Measurements from ENCODE around the gene CRISPLD2.

The CRISPLD2 gene

GRCh38 chr16:84875846-84876245 lies 56.1 kb downstream of the CRISPLD2 start:
- H3K4me3 Mint-ChIP-seq = no peak overlapping the region
- ATAC-seq (replicated peaks) (no peak), DNase-seq (no peak)
- H3K27ac Mint-ChIP-seq = no peak overlapping the region
- peaks cover 0 to 5% of the 10 kb centered on the region in 2 donors for H3K27me3 Mint-ChIP-seq
- peaks cover 0 to 2% of the 10 kb centered on the region in 2 donors for H3K9me3 Mint-ChIP-seq
- H3K36me3 Mint-ChIP-seq = no peaks in the 10 kb centered on the region
- no peaks in the 10 kb centered on the region for H3K4me1 Mint-ChIP-seq

- H3K4me3 Mint-ChIP-seq = no peak overlapping the region
- no peaks in the 10 kb centered on the region for H3K36me3 Mint-ChIP-seq
- H3K9me3 Mint-ChIP-seq = peaks cover 0 to 2% of the 10 kb centered on the region in 2 donors
- DNase-seq (no peak), ATAC-seq (replicated peaks) (no peak)
- H3K27ac Mint-ChIP-seq = no peak overlapping the region
- H3K4me1 Mint-ChIP-seq = no peaks in the 10 kb centered on the region
- peaks cover 0 to 5% of the 10 kb centered on the region in 2 donors for H3K27me3 Mint-ChIP-seq
These were observed 57.3 kb downstream of the CRISPLD2 start for GRCh38 chr16:84876873-84877606.

- DNase-seq = no peak
These were observed 59.0 kb downstream of the CRISPLD2 start for GRCh38 chr16:84878770-84879169.

GRCh38 chr16:84879569-84880487 lies 60.0 kb downstream of the CRISPLD2 start:
- Mint-ChIP-seq H3K27ac (peak overlapping the region; percentile 59), H3K27me3 (peaks cover 13 to 16% of the 10 kb centered on the region in 2 donors), H3K4me1 (peaks cover 0 to 7% of the 10 kb centered on the region in 2 donors), H3K4me3 (no peak overlapping the region), H3K9me3 (no peaks in the 10 kb centered on the region), H3K36me3 (no peaks in the 10 kb centered on the region)
- ATAC-seq (replicated peaks) (no peak), DNase-seq (no peak)

More at GRCh38 chr16:84878770-84879169, 59.0 kb downstream of the CRISPLD2 start:
- Mint-ChIP-seq H3K4me1 (no peaks in the 10 kb centered on the region), H3K27me3 (peaks cover 5 to 14% of the 10 kb centered on the region in 2 donors), H3K36me3 (no peaks in the 10 kb centered on the region), H3K27ac (no peak overlapping the region), H3K9me3 (peaks cover 0 to 2% of the 10 kb centered on the region in 2 donors), H3K4me3 (no peak overlapping the region)
- no peak for ATAC-seq (replicated peaks)

GRCh38 chr16:84881702-84882521 lies 62.1 kb downstream of the CRISPLD2 start:
- H3K36me3 Mint-ChIP-seq = no peaks in the 10 kb centered on the region
- H3K9me3 Mint-ChIP-seq = no peaks in the 10 kb centered on the region
- no peak overlapping the region for H3K27ac Mint-ChIP-seq
- DNase-seq = no peak
- H3K4me3 Mint-ChIP-seq = no peak overlapping the region
- ATAC-seq (replicated peaks) = no peak
- H3K4me1 Mint-ChIP-seq = peaks cover 2 to 15% of the 10 kb centered on the region in 2 donors
- H3K27me3 Mint-ChIP-seq = peaks cover 24 to 28% of the 10 kb centered on the region in 2 donors

GRCh38 chr16:84883301-84883700 lies 63.5 kb downstream of the CRISPLD2 start:
- H3K9me3 Mint-ChIP-seq = no peaks in the 10 kb centered on the region

GRCh38 chr16:84884246-84884595 lies 64.4 kb downstream of the CRISPLD2 start:
- no peak overlapping the region for H3K27ac Mint-ChIP-seq
- peaks cover 2 to 15% of the 10 kb centered on the region in 2 donors for H3K4me1 Mint-ChIP-seq
- DNase-seq (no peak), ATAC-seq (replicated peaks) (no peak)
- no peak overlapping the region for H3K4me3 Mint-ChIP-seq
- no peaks in the 10 kb centered on the region for H3K36me3 Mint-ChIP-seq
- H3K9me3 Mint-ChIP-seq = no peaks in the 10 kb centered on the region
- H3K27me3 Mint-ChIP-seq = peaks cover 32 to 42% of the 10 kb centered on the region in 2 donors

More at GRCh38 chr16:84883301-84883700, 63.5 kb downstream of the CRISPLD2 start:
- Mint-ChIP-seq H3K27ac (no peak overlapping the region), H3K4me3 (no peak overlapping the region), H3K4me1 (peaks cover 2 to 15% of the 10 kb centered on the region in 2 donors), H3K27me3 (peaks cover 25 to 33% of the 10 kb centered on the region in 2 donors), H3K36me3 (no peaks in the 10 kb centered on the region)
- ATAC-seq (replicated peaks) = no peak
- DNase-seq = no peak

- Mint-ChIP-seq H3K4me1 (peaks cover 2 to 15% of the 10 kb centered on the region in 2 donors), H3K27ac (no peak overlapping the region), H3K36me3 (no peaks in the 10 kb centered on the region), H3K27me3 (peaks cover 29 to 43% of the 10 kb centered on the region in 2 donors), H3K9me3 (no peaks in the 10 kb centered on the region), H3K4me3 (no peak overlapping the region)
- DNase-seq (no peak), ATAC-seq (replicated peaks) (peak; percentile 19 to 45)
These were observed 65.0 kb downstream of the CRISPLD2 start for GRCh38 chr16:84884596-84885341.

- no peaks in the 10 kb centered on the region for H3K36me3 Mint-ChIP-seq
These were observed 65.6 kb downstream of the CRISPLD2 start for GRCh38 chr16:84885342-84885910.

GRCh38 chr16:84886497-84887090 lies 66.8 kb downstream of the CRISPLD2 start:
- H3K27ac Mint-ChIP-seq = no peak overlapping the region
- no peak overlapping the region for H3K4me3 Mint-ChIP-seq
- no peaks in the 10 kb centered on the region for H3K36me3 Mint-ChIP-seq
- H3K27me3 Mint-ChIP-seq = peaks cover 27 to 43% of the 10 kb centered on the region in 2 donors
- ATAC-seq (replicated peaks) = no peak
- DNase-seq = no peak
- peaks cover 2 to 15% of the 10 kb centered on the region in 2 donors for H3K4me1 Mint-ChIP-seq
- no peaks in the 10 kb centered on the region for H3K9me3 Mint-ChIP-seq

More at GRCh38 chr16:84885342-84885910, 65.6 kb downstream of the CRISPLD2 start:
- ATAC-seq (replicated peaks) (no peak), DNase-seq (no peak)
- peaks cover 2 to 15% of the 10 kb centered on the region in 2 donors for H3K4me1 Mint-ChIP-seq
- H3K4me3 Mint-ChIP-seq = no peak overlapping the region
- no peaks in the 10 kb centered on the region for H3K9me3 Mint-ChIP-seq
- H3K27me3 Mint-ChIP-seq = peaks cover 27 to 43% of the 10 kb centered on the region in 2 donors
- no peak overlapping the region for H3K27ac Mint-ChIP-seq

- Mint-ChIP-seq H3K36me3 (no peaks in the 10 kb centered on the region), H3K27me3 (peaks cover 27 to 46% of the 10 kb centered on the region in 2 donors), H3K4me3 (no peak overlapping the region), H3K27ac (no peak overlapping the region), H3K4me1 (peaks cover 2 to 15% of the 10 kb centered on the region in 2 donors), H3K9me3 (no peaks in the 10 kb centered on the region)
- no peak for DNase-seq
- no peak for ATAC-seq (replicated peaks)
These were observed 67.4 kb downstream of the CRISPLD2 start for GRCh38 chr16:84887207-84887606.

- no peak overlapping the region for H3K4me3 Mint-ChIP-seq
- peaks cover 25 to 52% of the 10 kb centered on the region in 2 donors for H3K27me3 Mint-ChIP-seq
- DNase-seq (no peak), ATAC-seq (replicated peaks) (no peak)
- no peaks in the 10 kb centered on the region for H3K9me3 Mint-ChIP-seq
- H3K27ac Mint-ChIP-seq = no peak overlapping the region
- peaks cover 2 to 15% of the 10 kb centered on the region in 2 donors for H3K4me1 Mint-ChIP-seq
- no peaks in the 10 kb centered on the region for H3K36me3 Mint-ChIP-seq
These were observed 68.7 kb downstream of the CRISPLD2 start for GRCh38 chr16:84888450-84888849.

- Mint-ChIP-seq H3K36me3 (no peaks in the 10 kb centered on the region), H3K27me3 (peaks cover 25 to 56% of the 10 kb centered on the region in 2 donors), H3K27ac (no peak overlapping the region), H3K4me3 (no peak overlapping the region), H3K9me3 (peaks cover 2 to 3% of the 10 kb centered on the region in 2 donors), H3K4me1 (peaks cover 4 to 15% of the 10 kb centered on the region in 2 donors)
- no peak for ATAC-seq (replicated peaks)
- no peak for DNase-seq
These were observed 69.3 kb downstream of the CRISPLD2 start for GRCh38 chr16:84889066-84889465.

Data from stimulated activated naive B cell treated with anti-CD40 and anti-IgM and Interleukin-4, amounts not matched to agents 10 μg/mL and 1 μg/mL and 100 μg/mL, for 72 hours (primary cell).